Activated CD8-positive, alpha-beta T cell treated with anti-CD3 and anti-CD28 coated beads for 36 hours (primary cell): ENCODE measurements around the gene UBE2Z. TPM values are rescaled to one million over a fixed set of nuclear protein-coding genes. Genes with fewer than 3 reads are reported as not detected.

Source experiments
- ATAC-seq: fragments of 200-7000 bp; cut with Tn5 transposase; one replicate; pipeline ENCODE4 v1.10.0; 2021; ENCODE audit warnings: mild to moderate bottlenecking, moderate library complexity
- CTCF ChIA-PET: fragments of 350-600 bp; sonication (Branson Sonifier 250); formaldehyde crosslinking; loops from one replicate; lab custom pipeline; 2021; ENCODE audit warnings: antibody characterized with exemption; lab: Charles Lee
- POLR2A ChIA-PET: fragments of 350-600 bp; sonication (Branson Sonifier 250); formaldehyde crosslinking; loops from one replicate; lab custom pipeline; 2021; ENCODE audit warnings: antibody characterized with exemption; lab: Charles Lee
- DNase-seq: peaks from one replicate; pipeline ENCODE4 v3.0.0-alpha.2; 2020
- H3K27ac Mint-ChIP-seq: one replicate; pipeline ENCODE4 v1.8.0; 2021; ENCODE audit warnings: mild to moderate bottlenecking, mixed read lengths
- H3K27me3 Mint-ChIP-seq: one replicate; pipeline ENCODE4 v1.8.0; 2021; ENCODE audit warnings: mixed read lengths
- H3K36me3 Mint-ChIP-seq: one replicate; pipeline ENCODE4 v1.8.0; 2021; ENCODE audit warnings: low read depth, mixed read lengths
- H3K4me1 Mint-ChIP-seq: one replicate; pipeline ENCODE4 v1.8.0; 2021; ENCODE audit warnings: low read depth, mixed read lengths
- H3K4me3 Mint-ChIP-seq: one replicate; pipeline ENCODE4 v1.8.0; 2021; ENCODE audit warnings: mild to moderate bottlenecking, moderate library complexity, mixed read lengths
- H3K9me3 Mint-ChIP-seq: one replicate; pipeline ENCODE4 v1.8.0; 2021; ENCODE audit warnings: mixed read lengths
- CTCF ChIP-seq: fragments of 200-600 bp; IDR thresholded peaks from one replicate; pipeline ENCODE4 v1.8.0; 2022; ENCODE audit warnings: antibody characterized with exemption, mild to moderate bottlenecking
- intact Hi-C: fragments of 100-400 bp; cut with micrococcal nuclease; formaldehyde crosslinking; loops from one replicate; pipeline ENCODE4 v1.10.0; 2022
- total RNA-seq, 2 experiments: library from RNA; stranded (reverse); gene quantifications; one replicate each; pipeline ENCODE4 v1.2.3, GENCODE V29; 2021

Gene UBE2Z
- total RNA-seq, 2 experiments from 2014 or later: 71.1 to 74.3 TPM

GRCh38 chr17:48915459-48916282 is 7.5 kb downstream of the UBE2Z start:
- DNase-seq (peak; percentile 79), ATAC-seq (peak; percentile 92)
- Mint-ChIP-seq H3K27me3 (no peaks in the 10 kb centered on the region), H3K27ac (peak overlapping the region; percentile 95), H3K4me3 (peak overlapping the region; percentile 67), H3K36me3 (peaks cover 67% of the 10 kb centered on the region), H3K4me1 (peaks cover 51% of the 10 kb centered on the region), H3K9me3 (no peaks in the 10 kb centered on the region)
- no peak for TF ChIP-seq CTCF
- intact Hi-C loops: no loop called here
- CTCF ChIA-PET: interaction anchor here (1.1 to 1.6 kb wide), 5 partner anchors 22 to 117 kb away, joined by 3 to 6 read pairs (median 4); partner anchors contain the start of gene SNF8
- POLR2A ChIA-PET: interaction anchor here (0.6 to 1.9 kb wide), 8 partner anchors 9 to 79 kb away, joined by 3 to 8 read pairs (median 4); partner anchors contain the start of gene ATP5MC1

DNA sequence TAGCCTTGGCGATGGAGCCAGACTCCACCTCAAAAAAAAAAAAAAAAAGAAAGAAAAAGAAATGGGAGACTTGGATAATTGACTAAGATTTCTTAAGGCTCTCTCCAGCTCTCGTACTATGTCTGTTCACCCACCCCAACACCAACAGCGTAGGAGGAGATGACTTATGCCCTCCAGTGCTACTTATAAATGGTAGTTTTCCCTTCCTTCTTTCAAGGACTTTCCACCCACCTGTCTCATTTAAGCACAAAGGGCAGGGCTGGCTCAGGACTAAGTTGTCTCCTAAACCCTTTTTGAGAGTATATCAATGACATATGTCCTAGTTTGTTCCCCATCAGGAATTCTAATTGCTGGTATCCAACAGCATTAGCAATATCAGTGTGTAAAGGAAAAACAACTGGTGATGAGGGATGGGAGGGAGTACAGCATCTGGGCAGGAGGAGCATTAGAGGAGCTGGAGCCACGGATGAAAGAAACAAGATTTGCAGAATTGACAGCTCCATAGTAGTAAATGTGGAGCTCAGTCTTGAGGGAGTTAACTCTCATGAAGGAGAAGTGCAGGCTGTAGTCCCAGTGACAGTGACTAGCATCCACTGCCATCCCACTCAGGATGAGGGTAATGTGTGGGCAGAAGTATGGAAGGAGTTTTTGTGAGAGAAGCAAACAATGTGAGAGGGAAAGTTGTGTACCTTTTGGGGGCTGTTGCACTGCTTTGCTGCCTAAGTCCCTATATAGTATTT is 17.2 kb downstream of the UBE2Z start:
- ATAC-seq: no peak
- CTCF ChIA-PET: interaction anchor here (1.6 kb wide), 1 partner anchor 47 kb away, joined by 4 read pairs; no protein-coding TSS in a partner anchor
- H3K4me3 Mint-ChIP-seq: no peak overlapping the region
- H3K9me3 Mint-ChIP-seq: no peaks in the 10 kb centered on the region
- H3K27ac Mint-ChIP-seq: peak overlapping the region; percentile 25
- intact Hi-C loops: no loop called here
- no peak for TF ChIP-seq CTCF
- no peaks in the 10 kb centered on the region for H3K27me3 Mint-ChIP-seq
- POLR2A ChIA-PET: interaction anchor here (1.4 to 1.6 kb wide), 2 partner anchors 10 to 15 kb away, joined by 3 to 5 read pairs; no protein-coding TSS in a partner anchor
- DNase-seq: no peak
- no peaks in the 10 kb centered on the region for H3K4me1 Mint-ChIP-seq
- peaks cover 55% of the 10 kb centered on the region for H3K36me3 Mint-ChIP-seq

DNA sequence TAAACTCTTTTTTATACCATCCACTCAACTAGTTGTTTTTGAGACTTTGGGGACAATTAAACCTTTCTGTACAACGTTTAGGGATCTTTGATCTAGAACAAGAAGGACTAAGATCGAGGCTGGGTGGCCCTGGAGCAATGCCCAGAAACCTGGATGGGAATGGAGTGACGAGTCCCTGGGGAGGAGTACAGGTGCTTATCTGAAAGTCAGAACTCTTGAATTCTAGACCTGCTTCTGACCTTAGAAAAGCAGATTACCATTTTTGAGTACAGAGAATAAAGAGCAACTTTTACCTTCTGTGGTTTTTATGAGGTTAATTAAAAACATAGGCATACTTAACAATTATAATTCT is 17.8 kb downstream of the UBE2Z start:
- CTCF ChIA-PET: interaction anchor here (1.6 kb wide), 1 partner anchor 47 kb away, joined by 4 read pairs; no protein-coding TSS in a partner anchor
- Mint-ChIP-seq H3K27me3 (no peaks in the 10 kb centered on the region), H3K36me3 (peaks cover 52% of the 10 kb centered on the region), H3K4me3 (no peak overlapping the region), H3K9me3 (no peaks in the 10 kb centered on the region), H3K4me1 (no peaks in the 10 kb centered on the region), H3K27ac (no peak overlapping the region)
- intact Hi-C loops: no loop called here
- POLR2A ChIA-PET: interaction anchor here (1.4 kb wide), 1 partner anchor 15 kb away, joined by 3 read pairs; no protein-coding TSS in a partner anchor
- no peak for ATAC-seq
- DNase-seq: no peak
- no peak for TF ChIP-seq CTCF

GRCh38 chr17:48927978-48928745 is 20.0 kb downstream of the UBE2Z start:
- peak; percentile 14 for ATAC-seq
- H3K4me1 Mint-ChIP-seq: no peaks in the 10 kb centered on the region
- no peak for TF ChIP-seq CTCF
- H3K36me3 Mint-ChIP-seq: peaks cover 56% of the 10 kb centered on the region
- intact Hi-C loops: no loop called here
- ChIA-PET CTCF (no interaction called here), POLR2A (interaction anchor here (0.6 to 1.5 kb wide), 5 partner anchors 9 to 102 kb away, joined by 3 to 7 read pairs (median 4); partner anchors contain the start of gene SNF8)
- peak overlapping the region; percentile 8 for H3K27ac Mint-ChIP-seq
- no peak overlapping the region for H3K4me3 Mint-ChIP-seq
- DNase-seq: no peak
- H3K9me3 Mint-ChIP-seq: no peaks in the 10 kb centered on the region
- no peaks in the 10 kb centered on the region for H3K27me3 Mint-ChIP-seq
